SK-N-SH (cell line): ENCODE data around the gene DDX50.

ENCODE experiments used
- CHD2 ChIP-seq: fragments of 150-350 bp; IDR thresholded peaks from 2 replicates; pipeline ENCODE4 v1.6.1; 2018; ENCODE audit warnings: low read length; ENCODE audit not compliant: partially characterized antibody
- CTCF ChIP-seq: fragments of 200-600 bp; sonication (generic); IDR thresholded peaks from 2 replicates; pipeline ENCODE4 v1.6.1; 2017; ENCODE audit warnings: antibody characterized with exemption, mild to moderate bottlenecking, moderate library complexity
- EP300 ChIP-seq, 2 experiments: IDR thresholded peaks; 2 replicates each; pipeline versions ENCODE4 v1.4.0 to v1.6.1; 2012; ENCODE audit warnings: borderline replicate concordance in 1 of 2, low read depth in 1 of 2, low read length in 1 of 2
- GABPA ChIP-seq: IDR thresholded peaks from 2 replicates; pipeline ENCODE4 v1.4.0; 2012; ENCODE audit warnings: low read depth, mild to moderate bottlenecking
- JUND ChIP-seq: IDR thresholded peaks from 2 replicates; pipeline ENCODE4 v1.4.0; 2012
- MEF2A ChIP-seq: IDR thresholded peaks from 2 replicates; pipeline ENCODE4 v1.4.0; 2012; ENCODE audit warnings: low read depth, borderline replicate concordance
- TEAD4 ChIP-seq: IDR thresholded peaks from 2 replicates; pipeline ENCODE4 v1.4.0; 2012; ENCODE audit warnings: mild to moderate bottlenecking, borderline replicate concordance; ENCODE audit not compliant: insufficient read depth
- TF ChIP-seq, protein P1 (sequence below): fragments of 150-350 bp; IDR thresholded peaks from 2 replicates; pipeline ENCODE4 v1.6.1; 2017; ENCODE audit warnings: antibody characterized with exemption, low read length, low read depth, borderline replicate concordance

DNA sequence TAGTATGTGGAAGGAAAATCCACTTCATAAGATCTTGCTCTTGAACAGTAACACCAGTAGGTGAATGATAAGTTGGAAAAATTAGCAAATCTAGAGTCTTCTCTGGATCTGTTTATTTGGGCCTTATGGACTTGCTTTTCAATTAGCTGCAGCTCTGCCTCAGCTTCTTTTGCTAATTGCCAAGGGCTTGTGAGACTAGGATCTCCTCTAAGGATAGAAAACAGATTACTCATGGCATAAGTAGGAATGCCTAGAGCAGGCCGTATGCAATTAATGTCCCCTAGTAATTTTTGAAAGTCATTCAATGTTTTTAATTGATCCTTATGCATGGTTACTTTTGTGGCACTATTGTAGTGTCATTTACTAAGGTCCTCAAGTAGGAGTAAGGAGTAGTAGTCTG is 36.5 kb upstream of the DDX50 start:
- TF ChIP-seq EP300 (IDR thresholded peaks at IDR 0.05; ENCODE audit: borderline replicate concordance in 1 of 2, low read depth in 1 of 2, low read length in 1 of 2) (no peak), GABPA (no peak), CTCF (no peak), TEAD4 (no peak), JUND (no peak), MEF2A (no peak), CHD2 (no peak)
- TF ChIP-seq, protein P1, sequence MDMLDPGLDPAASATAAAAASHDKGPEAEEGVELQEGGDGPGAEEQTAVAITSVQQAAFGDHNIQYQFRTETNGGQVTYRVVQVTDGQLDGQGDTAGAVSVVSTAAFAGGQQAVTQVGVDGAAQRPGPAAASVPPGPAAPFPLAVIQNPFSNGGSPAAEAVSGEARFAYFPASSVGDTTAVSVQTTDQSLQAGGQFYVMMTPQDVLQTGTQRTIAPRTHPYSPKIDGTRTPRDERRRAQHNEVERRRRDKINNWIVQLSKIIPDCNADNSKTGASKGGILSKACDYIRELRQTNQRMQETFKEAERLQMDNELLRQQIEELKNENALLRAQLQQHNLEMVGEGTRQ, result no peak
